ENCODE measurements around the gene VAMP4. TPM values are rescaled to one million over a fixed set of nuclear protein-coding genes. Genes with fewer than 3 reads are reported as not detected.

Gene VAMP4
- total and polyA plus RNA-seq, 11 donors, result 3.8 to 11.3 (median 7.1) TPM

DNA sequence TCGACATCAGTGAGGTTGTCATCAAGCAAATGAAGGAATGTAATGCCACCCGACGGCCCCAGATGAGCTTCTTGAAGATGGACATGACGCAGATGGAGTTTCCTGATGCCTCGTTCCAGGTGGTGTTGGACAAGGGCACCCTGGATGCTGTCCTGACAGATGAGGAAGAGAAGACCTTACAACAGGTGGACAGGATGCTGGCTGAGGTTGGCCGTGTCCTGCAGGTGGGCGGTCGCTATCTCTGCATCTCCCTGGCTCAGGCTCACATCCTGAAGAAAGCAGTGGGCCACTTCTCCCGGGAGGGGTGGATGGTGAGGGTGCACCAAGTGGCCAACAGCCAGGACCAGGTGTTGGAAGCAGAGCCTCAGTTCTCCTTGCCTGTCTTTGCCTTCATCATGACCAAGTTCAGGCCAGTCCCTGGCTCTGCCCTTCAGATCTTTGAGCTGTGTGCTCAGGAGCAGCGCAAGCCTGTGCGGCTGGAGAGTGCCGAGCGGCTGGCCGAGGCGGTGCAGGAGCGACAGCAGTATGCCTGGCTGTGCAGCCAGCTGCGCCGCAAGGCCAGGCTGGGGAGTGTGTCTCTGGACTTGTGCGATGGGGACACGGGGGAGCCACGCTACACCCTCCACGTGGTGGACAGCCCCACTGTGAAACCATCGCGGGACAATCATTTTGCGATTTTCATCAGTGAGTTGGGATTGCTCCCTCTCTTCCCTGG is 42.1 kb upstream of the VAMP4 start:
- TF ChIP-seq, protein P1, sequence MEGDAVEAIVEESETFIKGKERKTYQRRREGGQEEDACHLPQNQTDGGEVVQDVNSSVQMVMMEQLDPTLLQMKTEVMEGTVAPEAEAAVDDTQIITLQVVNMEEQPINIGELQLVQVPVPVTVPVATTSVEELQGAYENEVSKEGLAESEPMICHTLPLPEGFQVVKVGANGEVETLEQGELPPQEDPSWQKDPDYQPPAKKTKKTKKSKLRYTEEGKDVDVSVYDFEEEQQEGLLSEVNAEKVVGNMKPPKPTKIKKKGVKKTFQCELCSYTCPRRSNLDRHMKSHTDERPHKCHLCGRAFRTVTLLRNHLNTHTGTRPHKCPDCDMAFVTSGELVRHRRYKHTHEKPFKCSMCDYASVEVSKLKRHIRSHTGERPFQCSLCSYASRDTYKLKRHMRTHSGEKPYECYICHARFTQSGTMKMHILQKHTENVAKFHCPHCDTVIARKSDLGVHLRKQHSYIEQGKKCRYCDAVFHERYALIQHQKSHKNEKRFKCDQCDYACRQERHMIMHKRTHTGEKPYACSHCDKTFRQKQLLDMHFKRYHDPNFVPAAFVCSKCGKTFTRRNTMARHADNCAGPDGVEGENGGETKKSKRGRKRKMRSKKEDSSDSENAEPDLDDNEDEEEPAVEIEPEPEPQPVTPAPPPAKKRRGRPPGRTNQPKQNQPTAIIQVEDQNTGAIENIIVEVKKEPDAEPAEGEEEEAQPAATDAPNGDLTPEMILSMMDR (IDR thresholded peaks at IDR 0.05), result no peak
- no peak for TF ChIP-seq POLR2A (IDR thresholded peaks at IDR 0.05)
- H3K9me3 ChIP-seq, result no peaks in the 10 kb centered on the region
- peaks cover 0 to 33% (median 19%) of the 10 kb centered on the region in 12 donors for H3K4me1 ChIP-seq
- peaks cover 0 to 56% (median 49%) of the 10 kb centered on the region in 9 donors for H3K36me3 ChIP-seq
- H3K27me3 ChIP-seq, result no peaks in the 10 kb centered on the region
- H3K27ac ChIP-seq, result no peak overlapping the region
- WGBS, 4 donors, result 92 to 96% (median 92%) methylated on average over 20 to 25 of the region's 25 CpGs
- ATAC-seq, result no peak
- H3K4me3 ChIP-seq, result no peak overlapping the region
- no peak for DNase-seq
- intact Hi-C loops (cut with DNase I), result loop anchor here in 6 of 10 donors (5.0 to 10.0 kb wide), 5 partner anchors 42 to 142 kb away; partner anchors contain the start of genes VAMP4 (in 2 of the 6) and MYOC (in 1 of the 6)

- H3K4me1 ChIP-seq, result peaks cover 0 to 31% (median 18%) of the 10 kb centered on the region in 12 donors
These were observed 39.5 kb upstream of the VAMP4 start, which contains the start of gene METTL13 for GRCh38 chr1:171781176-171781875. METTL13 (plus strand) TSS chr1:171781660; CDS start chr1:171781968, 308 bp downstream.

GRCh38 chr1:171780583-171781175 is 38.8 kb upstream of the VAMP4 start:
- Histone ChIP-seq H3K4me3 (peak overlapping the region; percentile 37 to 91 (median 75)), H3K27me3 (no peaks in the 10 kb centered on the region), H3K4me1 (peaks cover 0 to 30% (median 18%) of the 10 kb centered on the region in 12 donors), H3K9me3 (no peaks in the 10 kb centered on the region), H3K36me3 (peaks cover 0 to 23% (median 16%) of the 10 kb centered on the region in 9 donors), H3K27ac (peak overlapping the region; percentile 54 to 93 (median 90))
- ATAC-seq (no peak), DNase-seq (no peak)
- intact Hi-C loops (cut with DNase I), result loop anchor here in 8 of 10 donors (1.0 to 10.0 kb wide), 11 partner anchors 37 to 752 kb away; partner anchors contain the start of genes VAMP4 (in 7 of the 8), MYOC (in 1 of the 8) and SUCO (in 1 of the 8)
- WGBS, 4 donors, result 40 to 45% (median 41%) methylated on average over 11 of the region's 11 CpGs
- no peak for TF ChIP-seq POLR2A (IDR thresholded peaks at IDR 0.05)
- TF ChIP-seq, protein P1 (IDR thresholded peaks at IDR 0.05), result no peak

More at GRCh38 chr1:171781176-171781875, 39.5 kb upstream of the VAMP4 start, which contains the start of gene METTL13:
- no peaks in the 10 kb centered on the region for H3K9me3 ChIP-seq
- peak; percentile 73 to 97 for TF ChIP-seq POLR2A (IDR thresholded peaks at IDR 0.05)
- TF ChIP-seq, protein P1 (IDR thresholded peaks at IDR 0.05), result peak in 1 of 12 donors; percentile 12
- peaks cover 0 to 30% (median 22%) of the 10 kb centered on the region in 9 donors for H3K36me3 ChIP-seq
- peak; percentile 100 for ATAC-seq
- H3K27me3 ChIP-seq, result no peaks in the 10 kb centered on the region
- DNase-seq, result peak; percentile 98 to 99 (median 99)
- WGBS, 4 donors, result 0 to 1% (median 0%) methylated on average over 55 to 57 of the region's 57 CpGs
- intact Hi-C loops (cut with DNase I), result loop anchor here in 8 of 10 donors (1.0 to 10.0 kb wide), 11 partner anchors 38 to 751 kb away; partner anchors contain the start of genes VAMP4 (in 7 of the 8), MYOC (in 1 of the 8) and SUCO (in 1 of the 8)
- peak within 1 kb of the TSS; percentile 46 to 91 (median 75) for H3K4me3 ChIP-seq
- peak within 1 kb of the TSS; percentile 54 to 93 (median 90) for H3K27ac ChIP-seq

Data from heart left ventricle (tissue), 16 donors.